Cardiac ventricle fibroblast (primary cell): ENCODE results near the gene DCAKD. TPM values are rescaled to one million over a fixed set of nuclear protein-coding genes. Genes with fewer than 3 reads are reported as not detected.

Experiments used
- total RNA-seq: library from RNA; depleted of rRNA; stranded (reverse); fragments of >200 nt; gene quantifications from 2 replicates; pipeline ENCODE4 v1.2.3, GENCODE V29; 2015

Gene DCAKD
- total RNA-seq, result 32.4 and 41.5 TPM in 2 replicates

GRCh38 chr17:45051060-45051719 is at the start of gene DCAKD:
DCAKD (minus strand) TSS chr17:45051632; CDS start chr17:45034885, 16,747 bp downstream.

GRCh38 chr17:45060797-45061605 is 9.6 kb upstream of the DCAKD start, which contains the start of gene NMT1:
NMT1 (plus strand) TSS chr17:45061317; CDS start chr17:45061330, 13 bp downstream.

Other genes with a start within 250 kb of the DCAKD start
- gene GJC1, start 221.3 kb downstream of the DCAKD start, total RNA-seq, result 1.4 and 2.7 TPM in 2 replicates
- not detected in 2 replicates for gene HIGD1B, start 203.7 kb downstream of the DCAKD start, total RNA-seq
- gene EFTUD2, start 152.2 kb downstream of the DCAKD start, total RNA-seq, result 56.2 and 75.9 TPM in 2 replicates
- gene GFAP, start 136.1 kb downstream of the DCAKD start, total RNA-seq, result not detected in 2 replicates
- gene KIF18B, start 103.9 kb downstream of the DCAKD start, total RNA-seq, result 1.00 and 1.5 TPM in 2 replicates
- 0.31 TPM in 1 of 2 replicates, not detected in the other for gene C1QL1, start 83.3 kb downstream of the DCAKD start, total RNA-seq
- gene NMT1, start 9.7 kb upstream of the DCAKD start, total RNA-seq, result 66.6 and 83.0 TPM in 2 replicates
- 50.9 and 93.2 TPM in 2 replicates for gene PLCD3, start 80.9 kb upstream of the DCAKD start, total RNA-seq
- 2.2 and 4.0 TPM in 2 replicates for gene ACBD4, start 84.1 kb upstream of the DCAKD start, total RNA-seq
- gene HEXIM1, start 96.8 kb upstream of the DCAKD start, total RNA-seq, result 15.6 and 18.8 TPM in 2 replicates
- 3.9 and 12.4 TPM in 2 replicates for gene HEXIM2, start 110.2 kb upstream of the DCAKD start, total RNA-seq
- gene FMNL1, start 170.3 kb upstream of the DCAKD start, total RNA-seq, result 7.9 and 8.0 TPM in 2 replicates
- not detected in 2 replicates for gene SPATA32, start 210.5 kb upstream of the DCAKD start, total RNA-seq